ENCODE data around the gene SCRT2. TPM values are rescaled to one million over a fixed set of nuclear protein-coding genes. Genes with fewer than 3 reads are reported as not detected.

The SCRT2 gene
- total RNA-seq, 1 donor from 2014 or later, result not detected

- Mint-ChIP-seq H3K27ac (ENCODE audit: unreplicated experiment) (peak overlapping the region; percentile 9), H3K36me3 (ENCODE audit: low read depth, unreplicated experiment) (peaks cover 15% of the 10 kb centered on the region), H3K27me3 (ENCODE audit: unreplicated experiment) (peaks cover 5% of the 10 kb centered on the region), H3K4me1 (ENCODE audit: unreplicated experiment) (peaks cover 22% of the 10 kb centered on the region), H3K9me3 (ENCODE audit: unreplicated experiment) (no peaks in the 10 kb centered on the region), H3K4me3 (ENCODE audit: unreplicated experiment) (no peak overlapping the region)
- peak; percentile 21 for TF ChIP-seq CTCF (IDR thresholded peaks at IDR 0.05; ENCODE audit: unreplicated experiment)
- DNase-seq (ENCODE audit: low spot score), result no peak
Observed at GRCh38 chr20:650954-651353, 24.6 kb downstream of the SCRT2 start.

- Mint-ChIP-seq H3K4me1 (ENCODE audit: unreplicated experiment) (peaks cover 22% of the 10 kb centered on the region), H3K9me3 (ENCODE audit: unreplicated experiment) (no peaks in the 10 kb centered on the region), H3K36me3 (ENCODE audit: low read depth, unreplicated experiment) (peaks cover 15% of the 10 kb centered on the region), H3K27ac (ENCODE audit: unreplicated experiment) (no peak overlapping the region), H3K27me3 (ENCODE audit: unreplicated experiment) (peaks cover 5% of the 10 kb centered on the region), H3K4me3 (ENCODE audit: unreplicated experiment) (no peak overlapping the region)
- no peak for DNase-seq (ENCODE audit: low spot score)
- no peak for TF ChIP-seq CTCF (IDR thresholded peaks at IDR 0.05; ENCODE audit: unreplicated experiment)
Observed at GRCh38 chr20:650281-650680, 25.3 kb downstream of the SCRT2 start.

GRCh38 chr20:647479-648019 is 28.1 kb downstream of the SCRT2 start:
- no peak for DNase-seq (ENCODE audit: low spot score)
- Mint-ChIP-seq H3K4me3 (ENCODE audit: unreplicated experiment) (no peak overlapping the region), H3K36me3 (ENCODE audit: low read depth, unreplicated experiment) (peaks cover 15% of the 10 kb centered on the region), H3K27me3 (ENCODE audit: unreplicated experiment) (peaks cover 6% of the 10 kb centered on the region), H3K9me3 (ENCODE audit: unreplicated experiment) (no peaks in the 10 kb centered on the region), H3K4me1 (ENCODE audit: unreplicated experiment) (peaks cover 12% of the 10 kb centered on the region), H3K27ac (ENCODE audit: unreplicated experiment) (no peak overlapping the region)
- no peak for TF ChIP-seq CTCF (IDR thresholded peaks at IDR 0.05; ENCODE audit: unreplicated experiment)

- Mint-ChIP-seq H3K4me3 (ENCODE audit: unreplicated experiment) (no peak overlapping the region), H3K9me3 (ENCODE audit: unreplicated experiment) (no peaks in the 10 kb centered on the region), H3K4me1 (ENCODE audit: unreplicated experiment) (peaks cover 7% of the 10 kb centered on the region), H3K27me3 (ENCODE audit: unreplicated experiment) (peaks cover 6% of the 10 kb centered on the region), H3K27ac (ENCODE audit: unreplicated experiment) (no peak overlapping the region), H3K36me3 (ENCODE audit: low read depth, unreplicated experiment) (peaks cover 15% of the 10 kb centered on the region)
- DNase-seq (ENCODE audit: low spot score), result no peak
- TF ChIP-seq CTCF (IDR thresholded peaks at IDR 0.05; ENCODE audit: unreplicated experiment), result no peak
Observed at GRCh38 chr20:646868-647233, 28.8 kb downstream of the SCRT2 start.

GRCh38 chr20:646107-646867 is 29.3 kb downstream of the SCRT2 start:
- no peak for TF ChIP-seq CTCF (IDR thresholded peaks at IDR 0.05; ENCODE audit: unreplicated experiment)
- no peak overlapping the region for H3K27ac Mint-ChIP-seq (ENCODE audit: unreplicated experiment)
- H3K4me3 Mint-ChIP-seq (ENCODE audit: unreplicated experiment), result no peak overlapping the region
- peaks cover 6% of the 10 kb centered on the region for H3K27me3 Mint-ChIP-seq (ENCODE audit: unreplicated experiment)
- no peak for DNase-seq (ENCODE audit: low spot score)
- H3K36me3 Mint-ChIP-seq (ENCODE audit: low read depth, unreplicated experiment), result peaks cover 15% of the 10 kb centered on the region
- peaks cover 5% of the 10 kb centered on the region for H3K4me1 Mint-ChIP-seq (ENCODE audit: unreplicated experiment)
- H3K9me3 Mint-ChIP-seq (ENCODE audit: unreplicated experiment), result no peaks in the 10 kb centered on the region
